Measurements from ENCODE around the gene ST7. TPM values are rescaled to one million over a fixed set of nuclear protein-coding genes. Genes with fewer than 3 reads are reported as not detected.

ST7 gene
- total RNA-seq, 1 donor from 2014 or later = 17.4 TPM

DNA sequence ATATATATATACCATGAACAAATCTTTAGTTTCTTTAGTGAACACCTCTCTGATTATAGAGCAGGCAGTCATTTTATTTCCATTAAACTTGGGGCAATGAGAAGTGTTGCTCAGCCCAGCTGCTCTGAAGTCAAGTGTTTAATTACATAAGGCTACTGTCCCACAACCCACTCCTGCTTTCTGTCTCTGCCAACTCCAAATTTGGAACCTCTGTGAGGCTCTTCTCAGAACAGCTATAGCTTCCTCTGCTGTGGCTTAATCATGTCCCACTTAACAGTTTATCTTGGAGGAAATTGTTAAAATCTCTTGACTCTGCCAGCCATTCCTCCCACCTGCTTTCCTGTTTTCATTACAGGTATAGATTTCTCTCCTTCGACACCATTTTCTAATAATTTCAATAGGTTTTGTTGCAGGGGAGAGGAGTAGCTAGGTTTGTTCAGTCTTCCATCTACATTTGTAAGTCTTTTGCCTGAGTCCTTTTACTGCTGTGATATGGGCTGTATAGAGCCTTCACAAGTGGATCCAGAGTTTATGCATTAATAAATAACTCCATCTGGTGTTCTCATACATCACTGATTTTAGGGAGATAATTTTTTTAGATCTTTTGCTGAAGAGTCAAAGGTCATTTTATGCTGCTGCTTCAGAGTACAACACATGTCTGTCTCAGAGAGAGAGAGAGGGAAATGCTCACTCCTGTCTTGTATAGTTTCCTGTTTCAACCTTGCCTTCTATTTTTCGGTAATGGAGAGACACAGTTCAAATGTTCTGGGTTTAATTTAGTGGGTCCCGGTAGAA lies 199.1 kb downstream of the ST7 start:
- peak; percentile 87 for DNase-seq (ENCODE audit: low read depth)

DNA sequence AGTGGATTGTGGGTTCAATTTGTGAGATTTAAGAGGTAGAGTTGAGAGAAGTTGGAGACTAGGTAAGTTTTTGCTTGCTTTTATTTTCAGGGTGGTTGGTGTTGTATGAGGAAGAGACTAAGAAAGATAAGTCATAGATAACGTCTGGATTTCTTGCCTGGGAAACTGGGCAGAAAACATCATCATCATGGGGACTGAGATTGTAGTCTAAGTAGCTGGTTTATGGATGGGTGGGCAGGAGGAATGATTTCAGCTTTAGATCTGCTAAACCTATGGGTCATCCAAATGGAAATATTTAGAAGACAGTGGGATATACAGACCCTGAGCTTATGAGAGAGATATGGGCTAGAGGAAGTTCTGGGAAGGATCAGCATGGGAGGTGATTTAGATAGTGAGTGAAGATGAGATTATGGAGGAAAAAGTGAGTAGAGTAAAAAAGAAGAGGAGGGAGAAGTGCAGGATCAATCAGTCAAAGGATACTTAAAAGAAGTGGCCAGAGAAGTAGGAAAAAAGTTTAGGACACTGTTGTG lies 199.8 kb downstream of the ST7 start:
- no peak for DNase-seq (ENCODE audit: low read depth)

DNA sequence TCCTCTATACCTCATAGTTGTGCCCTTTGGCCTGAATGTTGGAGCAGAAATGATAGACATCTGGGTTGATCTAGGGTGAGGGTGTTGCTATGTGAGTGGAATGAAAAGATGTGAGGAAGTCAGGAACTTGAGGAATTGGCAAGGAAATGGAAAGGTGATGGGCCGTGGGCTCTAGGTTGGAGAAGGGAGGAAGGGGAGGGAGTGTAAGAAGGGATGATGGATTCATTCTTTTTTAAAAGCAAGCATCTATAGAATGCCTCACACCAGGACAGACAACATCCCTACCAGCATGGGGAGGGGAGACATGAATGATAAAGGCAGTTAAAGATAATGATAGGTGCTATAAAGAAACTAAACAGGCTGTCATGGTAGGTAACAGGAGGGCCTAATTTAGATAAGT lies 201.4 kb downstream of the ST7 start:
- no peak for DNase-seq (ENCODE audit: low read depth)

DNA sequence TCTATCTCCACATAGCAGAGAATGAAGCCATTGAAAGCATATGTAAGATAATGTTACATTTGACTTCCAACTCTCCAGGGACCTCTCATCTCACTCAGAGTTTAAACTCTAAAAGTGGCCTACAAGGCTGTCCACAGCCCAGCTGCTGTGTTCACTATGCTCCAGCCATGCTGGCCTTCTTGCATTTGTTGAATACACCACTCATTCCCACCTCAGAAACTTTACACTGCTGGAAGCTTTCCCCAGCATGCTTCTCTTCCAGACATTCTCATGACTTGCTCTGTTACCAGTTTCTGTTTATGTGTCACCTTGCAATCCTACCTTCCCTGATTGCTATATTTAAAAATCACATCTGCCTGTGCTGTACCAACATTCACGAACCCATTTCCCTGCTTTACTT lies 202.4 kb downstream of the ST7 start:
- DNase-seq (ENCODE audit: low read depth) = peak; percentile 92

DNA sequence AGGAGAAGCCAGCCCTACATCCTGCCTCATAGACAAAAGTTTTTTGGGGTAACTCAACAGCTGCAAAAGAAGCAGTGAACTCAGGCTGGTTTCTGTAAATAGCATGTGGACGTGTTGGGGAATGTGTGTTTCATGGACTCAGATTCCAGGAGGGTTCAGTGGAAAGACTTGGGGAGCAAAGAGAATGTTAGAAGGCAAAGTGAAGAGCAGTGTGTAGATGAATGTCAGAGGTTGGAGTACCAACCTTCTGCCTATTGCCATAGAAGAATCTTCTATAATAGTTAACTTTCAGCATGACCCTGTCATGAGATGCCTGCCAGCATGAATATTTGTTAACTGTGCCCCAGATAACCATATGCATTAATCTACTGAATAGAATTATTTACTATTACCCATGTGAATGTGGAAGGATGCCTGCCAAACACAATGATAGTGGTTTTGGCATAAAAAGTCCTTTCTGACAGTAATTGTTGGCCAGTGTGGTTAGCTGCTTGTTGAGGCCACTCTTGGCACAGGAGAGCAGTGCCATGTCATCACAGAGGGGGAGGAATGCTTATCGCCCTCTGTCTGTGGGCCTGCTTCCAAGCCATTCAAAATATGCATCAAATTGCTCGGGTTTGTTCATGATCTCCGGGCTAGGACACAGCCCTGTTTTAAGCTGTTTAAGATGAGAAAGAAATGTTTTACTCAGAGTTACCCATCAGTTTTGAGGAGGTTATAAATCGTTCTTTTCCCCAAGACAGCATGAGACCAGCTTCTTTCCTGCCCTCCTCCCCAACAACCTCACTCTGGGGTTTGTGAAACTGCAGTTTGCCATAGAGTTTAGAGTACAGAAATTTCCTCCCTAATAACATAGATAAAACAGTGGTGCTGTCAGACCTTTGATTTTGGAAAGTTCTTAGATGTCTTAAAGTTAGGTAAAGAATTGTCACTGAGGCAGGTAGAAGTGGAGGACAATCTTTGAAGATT lies 204.2 kb downstream of the ST7 start:
- peak; percentile 91 for DNase-seq (ENCODE audit: low read depth)

DNA sequence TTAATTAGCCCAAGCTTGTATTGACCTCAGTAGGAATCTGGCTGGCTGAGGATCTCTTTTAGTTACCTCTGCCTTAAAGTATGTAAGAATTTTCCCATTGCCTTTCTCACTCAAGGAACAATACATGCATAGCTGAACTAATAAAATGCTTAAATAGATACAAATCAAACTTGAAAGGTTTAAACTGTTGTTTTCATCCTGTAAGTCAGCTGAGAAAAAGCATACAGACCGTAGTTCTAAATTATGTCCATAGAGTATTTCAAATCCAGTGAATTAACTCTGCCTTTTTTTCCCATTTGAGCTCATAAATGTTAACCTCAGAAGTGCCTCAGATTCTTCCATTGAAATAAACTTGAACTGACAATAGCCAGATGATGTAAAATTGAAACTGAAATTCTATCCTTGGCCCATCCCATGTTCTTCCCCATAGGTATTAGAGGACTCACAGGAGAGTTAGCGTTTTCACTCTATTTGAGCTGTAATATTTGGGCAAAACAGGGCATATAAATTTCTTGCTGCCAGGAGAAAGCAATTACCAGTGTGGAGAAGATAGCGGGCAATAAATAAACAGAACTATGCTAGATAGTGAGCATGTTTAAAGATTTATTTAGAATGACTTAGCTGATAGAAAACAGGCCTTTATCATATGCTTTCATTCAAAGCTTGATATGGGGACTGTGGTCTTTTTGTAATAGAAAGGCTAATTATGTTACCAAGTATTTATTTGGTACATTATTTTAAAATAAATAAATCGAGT lies 205.8 kb downstream of the ST7 start:
- DNase-seq (ENCODE audit: low read depth) = no peak

DNA sequence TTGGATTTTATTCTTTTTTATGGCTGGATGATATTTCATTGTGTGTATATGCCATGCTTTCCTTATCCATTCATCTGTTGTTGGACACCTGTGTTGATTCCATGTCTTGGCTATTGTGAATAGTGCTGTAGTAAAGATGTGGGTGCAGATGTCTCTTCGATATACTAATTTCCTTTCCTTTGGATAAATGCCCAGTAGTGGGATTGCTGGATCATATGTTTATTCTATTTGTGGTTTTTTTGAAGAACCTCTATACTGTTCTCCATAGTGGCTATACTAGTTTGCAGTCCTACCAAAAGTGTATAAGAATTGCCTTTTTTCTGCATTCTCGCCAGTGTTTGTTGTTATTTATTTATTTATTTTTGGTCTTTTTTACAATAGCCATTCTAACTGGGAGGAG lies 209.8 kb downstream of the ST7 start:
- DNase-seq (ENCODE audit: low read depth) = no peak

DNA sequence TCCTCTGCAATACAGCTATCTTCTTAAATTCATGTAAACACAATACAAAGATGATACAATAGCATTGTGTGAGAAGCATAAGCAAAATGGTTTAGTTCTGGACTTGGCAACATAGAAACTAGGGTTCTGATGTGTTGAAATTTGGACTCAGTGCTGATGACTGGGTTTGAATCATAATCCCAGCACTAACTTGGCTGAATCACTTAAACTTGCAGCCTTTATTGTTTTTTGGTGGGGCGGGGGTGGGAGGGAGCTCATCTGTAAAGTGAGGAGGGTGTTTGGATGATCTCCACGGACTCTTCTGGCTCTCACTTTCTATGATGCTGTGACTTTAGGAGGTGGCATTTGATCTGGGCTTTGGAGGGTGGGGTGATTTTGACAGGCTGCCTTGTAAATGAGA lies 211.3 kb downstream of the ST7 start:
- DNase-seq (ENCODE audit: low read depth) = no peak

DNA sequence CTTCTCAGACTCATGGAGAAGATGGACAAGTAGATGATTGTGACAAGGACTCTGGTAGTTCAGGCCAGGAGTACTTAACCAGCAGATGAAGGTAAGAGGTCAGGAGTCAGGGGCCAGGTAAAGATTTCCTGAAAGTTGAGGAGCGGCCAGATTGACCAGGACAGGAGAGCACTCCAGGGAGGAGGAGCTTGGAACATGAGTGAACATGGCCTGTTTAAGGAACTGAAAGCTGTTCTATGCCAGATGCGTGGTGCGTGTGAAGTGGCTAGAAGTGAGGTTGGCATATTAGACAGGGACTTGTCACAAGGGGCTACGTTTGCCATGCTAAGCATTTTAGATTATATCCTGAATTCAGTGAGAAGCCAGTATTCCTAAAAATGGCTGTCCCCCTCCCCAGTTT lies 212.4 kb downstream of the ST7 start:
- no peak for DNase-seq (ENCODE audit: low read depth)

DNA sequence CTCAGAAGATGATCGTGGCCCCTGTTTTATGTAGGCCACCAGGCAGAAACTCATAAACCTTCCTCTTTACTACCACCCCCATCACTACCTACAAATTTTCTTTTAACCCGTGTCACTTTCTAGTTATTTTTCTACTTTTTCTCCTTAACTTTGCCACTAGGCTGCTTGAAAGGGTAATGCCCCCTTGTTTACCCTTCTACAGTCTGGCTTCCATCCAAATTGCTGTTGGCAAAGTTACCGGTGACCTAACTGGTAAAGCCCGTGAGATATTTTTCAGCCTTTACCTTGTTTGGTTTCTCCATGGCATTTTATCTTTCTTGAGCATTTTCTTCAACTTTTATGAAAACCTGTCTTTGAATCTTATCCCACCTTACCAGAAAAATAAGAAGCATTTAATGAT lies 216.6 kb downstream of the ST7 start:
- no peak for DNase-seq (ENCODE audit: low read depth)

DNA sequence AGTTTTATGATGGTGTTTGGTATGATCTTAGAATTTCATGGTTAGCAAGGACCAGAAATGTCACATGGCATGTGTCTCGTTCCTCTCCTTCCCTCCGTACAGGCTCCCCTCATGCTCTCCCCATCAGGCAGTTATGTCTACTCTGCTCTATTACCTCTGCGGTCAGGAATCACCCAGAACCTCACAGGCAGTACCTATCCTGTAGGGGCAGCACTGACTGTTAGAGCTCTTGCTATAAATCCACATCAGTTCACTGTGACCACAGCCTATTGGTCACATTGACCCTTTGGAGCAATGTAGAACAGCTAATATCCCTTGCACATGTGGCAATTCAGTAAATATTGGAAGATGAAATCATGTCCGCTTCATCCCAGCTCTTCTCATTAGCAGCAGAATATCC lies 217.8 kb downstream of the ST7 start:
- no peak for DNase-seq (ENCODE audit: low read depth)

DNA sequence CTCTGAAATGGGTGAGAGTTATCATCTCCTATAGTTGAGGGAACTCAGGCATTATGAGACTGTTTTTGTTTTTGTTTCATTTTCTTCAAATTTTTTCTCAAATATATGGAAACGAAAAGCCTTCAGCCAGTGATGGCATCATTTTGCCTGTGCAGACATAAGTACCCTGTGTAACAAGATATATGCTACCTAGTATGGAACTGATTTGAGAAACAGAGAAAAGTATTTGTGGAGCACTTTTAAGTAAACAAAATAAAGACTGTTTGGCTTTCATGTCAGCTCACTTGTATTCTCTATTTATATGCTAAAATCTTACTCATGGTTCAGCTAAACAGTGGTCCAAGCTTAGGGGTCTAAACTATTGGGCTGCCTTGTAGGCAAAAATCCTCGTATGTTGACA lies 219.0 kb downstream of the ST7 start:
- DNase-seq (ENCODE audit: low read depth) = no peak

DNA sequence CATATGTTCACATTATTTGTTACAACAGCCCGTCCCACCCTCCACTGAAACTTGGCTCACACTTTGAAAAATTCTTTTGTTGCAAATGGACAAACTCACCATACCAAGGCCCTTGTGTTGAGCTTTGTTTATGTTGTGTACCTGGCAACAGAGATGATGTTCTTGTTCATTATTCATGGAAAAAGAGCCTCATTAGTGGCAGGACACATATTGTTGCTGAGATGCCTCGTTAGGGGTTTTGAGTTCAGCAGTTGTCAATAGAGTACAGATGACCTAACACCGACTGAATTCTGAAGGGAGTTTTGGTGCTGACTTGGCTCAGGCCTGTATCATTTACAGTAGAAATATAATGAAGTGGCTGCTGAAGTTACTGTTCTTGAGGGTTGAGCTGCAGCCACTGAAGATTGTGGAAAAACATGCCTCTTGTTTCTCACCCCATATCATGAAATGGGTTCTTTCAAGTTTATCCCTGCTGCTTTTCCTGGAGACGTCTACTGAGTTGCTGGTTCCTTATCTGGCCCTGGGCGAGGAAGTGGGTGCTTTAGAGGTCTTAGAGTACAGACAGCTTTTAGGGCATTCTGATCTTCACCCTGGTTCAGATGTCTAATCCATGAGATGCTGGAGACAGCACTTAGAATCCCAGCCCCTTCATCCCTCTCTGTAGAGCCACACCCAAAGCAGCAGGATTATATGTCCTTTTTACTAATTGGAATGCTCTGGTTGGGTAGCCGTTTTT lies 219.9 kb downstream of the ST7 start:
- DNase-seq (ENCODE audit: low read depth) = no peak

DNA sequence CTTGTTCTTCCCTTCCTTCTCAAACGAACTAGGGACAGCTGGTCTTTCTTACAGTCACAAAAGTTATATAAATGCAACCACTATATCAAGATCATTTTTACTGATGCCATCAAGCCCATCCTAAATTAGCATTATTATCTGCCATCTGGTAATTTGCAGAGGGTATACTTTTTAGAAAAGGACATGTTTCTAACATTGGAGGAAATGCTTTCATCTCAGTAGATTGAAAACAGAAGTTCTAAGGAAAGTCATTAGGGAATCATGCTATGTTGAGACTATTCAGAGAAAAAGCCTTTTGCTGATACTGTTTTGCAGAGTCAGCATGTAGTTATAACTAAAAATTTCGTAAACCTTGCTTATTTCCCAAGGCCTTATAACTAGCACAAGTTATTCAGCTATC lies 222.9 kb downstream of the ST7 start:
- DNase-seq (ENCODE audit: low read depth) = no peak

DNA sequence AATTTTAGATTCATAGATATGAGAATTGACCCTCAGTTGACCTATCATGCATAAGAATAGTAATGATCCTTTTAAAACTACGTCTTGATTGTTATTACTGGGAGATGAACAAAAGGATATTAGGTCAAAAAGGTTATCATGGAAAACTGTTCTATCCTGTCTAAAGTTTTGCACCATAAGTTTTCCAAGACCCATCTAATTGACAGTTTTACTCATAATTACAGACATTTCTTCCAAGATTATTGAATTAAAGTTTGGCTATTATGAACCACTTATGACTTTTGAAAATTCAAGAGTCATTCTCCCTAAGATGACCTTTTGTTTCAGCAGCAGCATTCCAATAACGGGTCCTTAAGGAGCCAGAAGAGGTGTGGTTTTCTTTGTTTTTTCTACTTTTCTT lies 225.3 kb downstream of the ST7 start:
- no peak for DNase-seq (ENCODE audit: low read depth)

DNA sequence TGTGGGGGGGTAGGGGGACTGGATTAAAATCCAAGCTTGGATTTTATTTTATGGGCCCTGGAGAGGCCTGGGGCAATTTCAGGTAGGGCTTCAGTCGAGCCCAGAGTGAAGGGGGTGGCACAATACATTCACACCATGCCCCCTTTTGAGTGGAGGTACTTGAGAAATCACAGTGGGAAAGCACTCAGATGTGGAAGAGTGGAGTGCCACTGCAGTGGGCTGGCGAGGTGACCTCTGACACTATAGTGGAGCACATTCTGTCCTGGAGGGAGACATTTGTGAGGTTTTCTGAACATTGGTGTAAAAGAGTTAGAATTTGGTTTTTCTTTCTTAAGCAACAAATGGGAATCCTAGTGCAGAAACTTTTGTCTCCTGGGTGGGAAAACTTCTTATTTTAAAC lies 226.4 kb downstream of the ST7 start:
- no peak for DNase-seq (ENCODE audit: low read depth)

DNA sequence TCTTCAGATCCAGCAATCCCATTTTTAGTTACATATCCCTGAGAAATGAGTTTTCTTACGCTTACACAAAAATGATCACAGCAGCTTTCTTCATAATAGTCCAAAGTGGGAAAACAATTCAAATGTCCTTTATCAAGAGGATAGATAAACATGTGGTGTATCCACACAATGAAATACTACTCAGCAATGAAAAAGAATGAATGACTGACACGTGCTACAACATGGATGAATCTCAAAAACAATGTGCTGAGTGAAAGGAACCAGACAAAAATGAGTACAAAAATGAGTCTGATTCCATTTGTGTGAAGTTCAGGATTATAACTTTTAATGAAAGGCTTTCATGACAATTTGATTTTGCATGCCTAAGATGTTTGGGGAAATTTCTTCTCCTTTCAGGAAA lies 230.4 kb downstream of the ST7 start:
- DNase-seq (ENCODE audit: low read depth) = no peak

DNA sequence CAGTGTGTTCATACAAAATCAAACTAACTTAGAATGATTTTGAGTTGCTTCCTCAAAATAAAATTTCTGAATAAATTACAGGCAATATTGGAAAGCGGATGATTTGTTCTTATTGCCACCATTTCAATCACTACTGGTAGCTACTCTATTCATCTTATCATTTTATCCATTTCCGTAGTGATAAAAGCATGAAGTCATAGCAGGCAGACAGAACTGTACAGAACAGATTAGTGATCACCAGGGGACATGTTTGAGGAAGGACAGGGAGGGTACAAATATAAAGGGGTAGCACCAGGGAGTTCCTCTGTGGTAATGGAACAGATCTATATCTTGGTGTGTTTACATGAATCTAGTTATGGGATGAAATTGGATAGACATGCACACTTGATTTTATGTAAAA lies 231.1 kb downstream of the ST7 start:
- no peak for DNase-seq (ENCODE audit: low read depth)

DNA sequence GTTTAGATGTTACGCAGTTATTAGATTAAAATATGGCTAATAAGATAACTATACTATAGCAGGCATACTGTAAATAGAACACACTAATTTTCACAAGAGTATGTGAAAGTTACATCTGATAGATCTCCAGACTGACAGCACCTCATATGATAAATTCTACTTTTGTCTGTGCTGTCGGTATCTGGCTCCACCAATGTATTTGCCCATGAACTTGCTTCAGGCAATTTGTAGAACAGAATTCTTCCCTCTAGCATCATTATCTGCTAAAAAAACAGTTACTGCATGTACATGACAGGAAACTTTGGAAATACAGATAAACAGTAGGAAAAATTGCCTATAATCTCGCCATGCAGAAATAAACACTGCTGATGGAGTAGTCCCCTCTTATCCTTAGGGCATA lies 231.8 kb downstream of the ST7 start:
- no peak for DNase-seq (ENCODE audit: low read depth)

DNA sequence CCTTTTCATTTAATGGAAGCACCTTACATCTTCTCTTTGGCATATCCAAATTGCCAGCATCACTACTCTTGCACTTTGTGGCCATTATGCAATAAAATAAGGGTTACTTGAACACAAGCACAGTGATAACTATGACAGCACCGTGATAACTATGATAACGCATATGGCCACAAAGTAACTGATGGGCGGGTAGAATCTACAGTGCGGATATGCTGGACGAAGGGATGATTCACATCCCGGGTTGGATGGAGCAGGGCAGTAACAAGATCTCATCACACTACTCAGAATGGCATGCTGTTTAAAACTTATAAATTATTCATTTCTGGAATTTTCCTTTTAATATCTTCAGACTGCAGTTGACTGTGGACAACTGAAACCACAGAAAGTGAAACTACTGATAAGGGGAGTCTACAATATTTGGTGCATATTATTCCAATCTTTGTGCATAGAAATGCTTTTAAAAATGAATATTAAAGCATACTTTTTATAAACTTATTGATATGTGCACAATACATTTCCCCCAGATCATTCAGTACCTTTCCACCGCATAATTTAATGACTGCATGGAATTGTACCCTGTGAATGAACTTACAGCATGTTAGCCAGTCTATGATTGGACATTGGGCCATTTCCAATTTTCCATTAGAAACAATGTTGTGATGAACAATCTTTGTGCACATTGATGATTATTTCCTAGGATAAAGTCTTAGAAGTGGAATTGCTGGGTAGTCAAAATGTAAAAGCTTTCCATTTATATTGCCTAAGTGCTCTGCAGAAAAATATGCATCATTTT lies 233.1 kb downstream of the ST7 start:
- no peak for DNase-seq (ENCODE audit: low read depth)
